GM23338 (cell line): ENCODE data around the gene FKBP1A.

ENCODE experiments used
- CREB1 ChIP-seq: fragments of 250-450 bp; sonication (Bioruptor Pico); IDR thresholded peaks from 2 replicates; pipeline ENCODE4 v1.5.0; 2020; ENCODE audit warnings: low read depth, mild to moderate bottlenecking, moderate library complexity
- EZH2 ChIP-seq: fragments of 200-600 bp; sonication (generic); IDR thresholded peaks from one replicate; pipeline ENCODE4 v1.8.0; 2017; ENCODE audit warnings: antibody characterized with exemption, mild to moderate bottlenecking, low read depth; ENCODE audit not compliant: unreplicated experiment
- EZH2phosphoT487 ChIP-seq: fragments of 200-600 bp; sonication (generic); IDR thresholded peaks from one replicate; pipeline ENCODE4 v1.8.1; 2018; ENCODE audit warnings: antibody characterized with exemption; ENCODE audit not compliant: unreplicated experiment
- JUNB ChIP-seq: IDR thresholded peaks from one replicate; pipeline ENCODE4 v1.6.1; 2016; ENCODE audit warnings: antibody characterized with exemption; ENCODE audit not compliant: unreplicated experiment
- NANOG ChIP-seq: IDR thresholded peaks from 2 replicates; pipeline ENCODE4 v1.6.1; 2016; ENCODE audit warnings: antibody characterized with exemption, borderline replicate concordance
- POLR2AphosphoS5 ChIP-seq: IDR thresholded peaks from 2 replicates; pipeline ENCODE4 v1.6.1; 2016; ENCODE audit warnings: antibody characterized with exemption, low read depth
- STAT1 ChIP-seq: IDR thresholded peaks from one replicate; pipeline ENCODE4 v1.6.1; 2016; ENCODE audit warnings: antibody characterized with exemption; ENCODE audit not compliant: unreplicated experiment
- ZNF114 ChIP-seq: fragments of 250-450 bp; sonication (Bioruptor Pico); IDR thresholded peaks from 2 replicates; pipeline ENCODE4 v1.5.0; 2020; ENCODE audit warnings: mild to moderate bottlenecking, moderate library complexity
- ZNF331 ChIP-seq: fragments of 250-450 bp; sonication (Bioruptor Pico); IDR thresholded peaks from 2 replicates; pipeline ENCODE4 v1.5.0; 2020; ENCODE audit warnings: low read depth, mild to moderate bottlenecking, moderate library complexity
- TF ChIP-seq, protein P1 (sequence below), 2 experiments: fragments of 200-600 bp in 1 of 2; sonication (generic) in 1 of 2; conservative IDR thresholded peaks; 2 replicates each; pipeline versions ENCODE4 v1.5.1 to v1.6.1; 2016 to 2017; ENCODE audit warnings: antibody characterized with exemption in 2 of 2, low read depth in 2 of 2, mild to moderate bottlenecking in 2 of 2, moderate library complexity in 1 of 2
- TF ChIP-seq, protein P2 (sequence below): IDR thresholded peaks from one replicate; pipeline ENCODE4 v1.6.1; 2018; ENCODE audit warnings: antibody characterized with exemption; ENCODE audit not compliant: unreplicated experiment

DNA sequence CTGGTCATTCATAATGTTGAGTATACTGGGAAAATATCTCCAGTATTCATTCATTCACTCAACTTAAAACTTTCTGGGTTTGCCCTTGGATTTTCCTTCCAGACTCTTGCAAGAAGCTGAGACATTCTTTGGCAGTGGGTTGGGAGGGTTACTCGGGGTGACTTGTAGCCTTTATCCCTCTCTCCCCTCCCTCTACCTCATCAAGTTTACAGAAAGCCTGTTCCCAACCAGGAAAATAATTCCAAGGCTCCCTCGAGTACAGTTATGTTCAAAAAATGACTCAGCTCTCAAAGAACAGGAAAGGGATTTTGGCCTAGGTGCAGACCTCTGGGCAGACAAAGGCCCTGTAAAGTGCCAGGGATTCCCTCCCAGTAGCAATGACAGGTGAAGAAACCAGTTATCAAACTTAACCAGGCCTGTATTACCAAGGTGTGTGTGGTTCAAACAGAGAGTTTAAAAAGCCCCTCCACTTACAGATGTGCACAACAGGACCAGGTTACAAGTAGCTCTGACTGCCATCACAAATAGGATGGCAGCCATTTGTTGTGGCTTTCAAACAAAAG is 22.2 kb downstream of the FKBP1A start:
- TF ChIP-seq NANOG = no peak
- TF ChIP-seq, protein P1, sequence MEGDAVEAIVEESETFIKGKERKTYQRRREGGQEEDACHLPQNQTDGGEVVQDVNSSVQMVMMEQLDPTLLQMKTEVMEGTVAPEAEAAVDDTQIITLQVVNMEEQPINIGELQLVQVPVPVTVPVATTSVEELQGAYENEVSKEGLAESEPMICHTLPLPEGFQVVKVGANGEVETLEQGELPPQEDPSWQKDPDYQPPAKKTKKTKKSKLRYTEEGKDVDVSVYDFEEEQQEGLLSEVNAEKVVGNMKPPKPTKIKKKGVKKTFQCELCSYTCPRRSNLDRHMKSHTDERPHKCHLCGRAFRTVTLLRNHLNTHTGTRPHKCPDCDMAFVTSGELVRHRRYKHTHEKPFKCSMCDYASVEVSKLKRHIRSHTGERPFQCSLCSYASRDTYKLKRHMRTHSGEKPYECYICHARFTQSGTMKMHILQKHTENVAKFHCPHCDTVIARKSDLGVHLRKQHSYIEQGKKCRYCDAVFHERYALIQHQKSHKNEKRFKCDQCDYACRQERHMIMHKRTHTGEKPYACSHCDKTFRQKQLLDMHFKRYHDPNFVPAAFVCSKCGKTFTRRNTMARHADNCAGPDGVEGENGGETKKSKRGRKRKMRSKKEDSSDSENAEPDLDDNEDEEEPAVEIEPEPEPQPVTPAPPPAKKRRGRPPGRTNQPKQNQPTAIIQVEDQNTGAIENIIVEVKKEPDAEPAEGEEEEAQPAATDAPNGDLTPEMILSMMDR (conservative IDR thresholded peaks at IDR 0.05; ENCODE audit: low read depth in 2 of 2) = no peak
- TF ChIP-seq, protein P2, sequence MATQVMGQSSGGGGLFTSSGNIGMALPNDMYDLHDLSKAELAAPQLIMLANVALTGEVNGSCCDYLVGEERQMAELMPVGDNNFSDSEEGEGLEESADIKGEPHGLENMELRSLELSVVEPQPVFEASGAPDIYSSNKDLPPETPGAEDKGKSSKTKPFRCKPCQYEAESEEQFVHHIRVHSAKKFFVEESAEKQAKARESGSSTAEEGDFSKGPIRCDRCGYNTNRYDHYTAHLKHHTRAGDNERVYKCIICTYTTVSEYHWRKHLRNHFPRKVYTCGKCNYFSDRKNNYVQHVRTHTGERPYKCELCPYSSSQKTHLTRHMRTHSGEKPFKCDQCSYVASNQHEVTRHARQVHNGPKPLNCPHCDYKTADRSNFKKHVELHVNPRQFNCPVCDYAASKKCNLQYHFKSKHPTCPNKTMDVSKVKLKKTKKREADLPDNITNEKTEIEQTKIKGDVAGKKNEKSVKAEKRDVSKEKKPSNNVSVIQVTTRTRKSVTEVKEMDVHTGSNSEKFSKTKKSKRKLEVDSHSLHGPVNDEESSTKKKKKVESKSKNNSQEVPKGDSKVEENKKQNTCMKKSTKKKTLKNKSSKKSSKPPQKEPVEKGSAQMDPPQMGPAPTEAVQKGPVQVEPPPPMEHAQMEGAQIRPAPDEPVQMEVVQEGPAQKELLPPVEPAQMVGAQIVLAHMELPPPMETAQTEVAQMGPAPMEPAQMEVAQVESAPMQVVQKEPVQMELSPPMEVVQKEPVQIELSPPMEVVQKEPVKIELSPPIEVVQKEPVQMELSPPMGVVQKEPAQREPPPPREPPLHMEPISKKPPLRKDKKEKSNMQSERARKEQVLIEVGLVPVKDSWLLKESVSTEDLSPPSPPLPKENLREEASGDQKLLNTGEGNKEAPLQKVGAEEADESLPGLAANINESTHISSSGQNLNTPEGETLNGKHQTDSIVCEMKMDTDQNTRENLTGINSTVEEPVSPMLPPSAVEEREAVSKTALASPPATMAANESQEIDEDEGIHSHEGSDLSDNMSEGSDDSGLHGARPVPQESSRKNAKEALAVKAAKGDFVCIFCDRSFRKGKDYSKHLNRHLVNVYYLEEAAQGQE = no peak
- TF ChIP-seq POLR2AphosphoS5 = no peak
- TF ChIP-seq CREB1 (CRISPR knock-in tag) = no peak
- no peak for TF ChIP-seq EZH2
- TF ChIP-seq JUNB = no peak
- TF ChIP-seq EZH2phosphoT487 = no peak
- no peak for TF ChIP-seq ZNF114
- TF ChIP-seq STAT1 = no peak
- TF ChIP-seq ZNF331 (CRISPR knock-in tag) = no peak
